ENCODE results near the gene POLA2.
"Not testable (repeated sequence)": the region's sequence is repeated elsewhere in the genome, so short reads cannot be mapped to it uniquely, and the experiment has no call there.

The POLA2 gene, protein sequence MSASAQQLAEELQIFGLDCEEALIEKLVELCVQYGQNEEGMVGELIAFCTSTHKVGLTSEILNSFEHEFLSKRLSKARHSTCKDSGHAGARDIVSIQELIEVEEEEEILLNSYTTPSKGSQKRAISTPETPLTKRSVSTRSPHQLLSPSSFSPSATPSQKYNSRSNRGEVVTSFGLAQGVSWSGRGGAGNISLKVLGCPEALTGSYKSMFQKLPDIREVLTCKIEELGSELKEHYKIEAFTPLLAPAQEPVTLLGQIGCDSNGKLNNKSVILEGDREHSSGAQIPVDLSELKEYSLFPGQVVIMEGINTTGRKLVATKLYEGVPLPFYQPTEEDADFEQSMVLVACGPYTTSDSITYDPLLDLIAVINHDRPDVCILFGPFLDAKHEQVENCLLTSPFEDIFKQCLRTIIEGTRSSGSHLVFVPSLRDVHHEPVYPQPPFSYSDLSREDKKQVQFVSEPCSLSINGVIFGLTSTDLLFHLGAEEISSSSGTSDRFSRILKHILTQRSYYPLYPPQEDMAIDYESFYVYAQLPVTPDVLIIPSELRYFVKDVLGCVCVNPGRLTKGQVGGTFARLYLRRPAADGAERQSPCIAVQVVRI

DNA sequence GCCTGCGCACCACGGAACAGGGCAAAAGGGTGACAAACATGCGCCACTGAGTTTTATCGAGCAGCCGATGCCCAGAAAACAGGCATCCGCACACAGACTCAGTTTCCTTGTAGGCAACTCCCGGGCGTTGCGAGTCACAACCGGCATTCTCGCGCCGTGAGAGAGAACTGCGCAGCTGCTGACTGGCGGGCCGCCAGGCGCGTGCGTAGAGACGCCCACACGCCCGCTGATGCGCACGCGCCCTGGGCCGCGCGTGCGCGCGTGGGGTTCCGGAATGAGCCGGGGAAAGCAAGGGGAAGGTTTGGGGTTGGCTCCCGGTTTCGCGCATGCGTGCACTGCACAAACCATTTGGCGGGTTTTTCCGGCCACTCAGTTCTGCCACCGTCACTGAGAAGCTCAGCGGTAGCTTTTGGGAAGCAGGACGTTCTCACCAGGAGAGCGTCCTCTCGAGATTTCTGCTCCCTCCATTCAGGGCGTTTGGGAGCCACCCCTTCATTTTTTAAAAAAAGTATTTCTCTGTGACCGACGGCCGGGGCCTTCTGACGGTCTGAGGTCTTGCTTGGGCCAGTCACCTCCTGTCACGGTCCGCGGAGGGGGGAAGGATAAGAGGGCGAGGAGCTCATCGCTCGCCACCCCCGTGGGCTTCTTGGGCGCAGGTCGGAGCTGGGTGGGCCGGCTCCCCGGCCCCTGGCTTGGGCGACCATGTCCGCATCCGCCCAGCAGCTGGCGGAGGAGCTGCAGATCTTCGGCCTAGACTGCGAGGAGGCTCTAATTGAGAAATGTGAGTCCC, at the start of gene POLA2:
POLA2 (plus strand) TSS at position 372 of the 790 bp plus-strand sequence; CDS start at position 703, 331 bp downstream.
- peak; percentile 87 for DNase-seq (ENCODE audit: low read depth)

DNA sequence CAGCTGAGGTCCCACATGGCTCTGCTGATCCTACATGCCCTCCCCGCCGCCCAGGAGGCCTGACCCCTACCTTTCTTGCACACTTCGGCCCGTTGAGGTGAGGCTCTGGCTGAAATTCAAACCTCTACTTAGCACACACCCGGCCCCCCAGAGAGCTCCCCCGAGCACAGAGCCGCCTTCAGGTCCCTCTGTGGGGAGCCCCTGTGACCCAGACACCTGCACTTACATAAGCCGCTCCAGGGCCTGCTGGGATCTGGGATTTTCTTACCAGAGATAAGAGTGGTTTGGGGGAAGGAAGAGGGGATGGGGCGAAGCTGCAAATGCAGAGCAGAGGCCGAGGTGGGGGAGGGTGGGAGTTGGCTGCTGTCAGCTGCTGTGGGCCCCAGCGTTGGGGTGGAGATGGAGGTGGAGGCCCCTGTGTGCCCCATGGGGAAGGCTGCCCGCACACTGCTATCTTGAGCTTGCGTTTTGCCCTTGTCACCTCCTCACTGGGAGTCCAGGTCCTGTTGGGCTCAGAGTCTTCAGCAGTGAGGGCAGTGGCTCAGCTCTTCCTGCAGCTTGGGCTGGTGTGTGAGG, 49.4 kb upstream of the POLA2 start:
- DNase-seq (ENCODE audit: low read depth), result no peak

DNA sequence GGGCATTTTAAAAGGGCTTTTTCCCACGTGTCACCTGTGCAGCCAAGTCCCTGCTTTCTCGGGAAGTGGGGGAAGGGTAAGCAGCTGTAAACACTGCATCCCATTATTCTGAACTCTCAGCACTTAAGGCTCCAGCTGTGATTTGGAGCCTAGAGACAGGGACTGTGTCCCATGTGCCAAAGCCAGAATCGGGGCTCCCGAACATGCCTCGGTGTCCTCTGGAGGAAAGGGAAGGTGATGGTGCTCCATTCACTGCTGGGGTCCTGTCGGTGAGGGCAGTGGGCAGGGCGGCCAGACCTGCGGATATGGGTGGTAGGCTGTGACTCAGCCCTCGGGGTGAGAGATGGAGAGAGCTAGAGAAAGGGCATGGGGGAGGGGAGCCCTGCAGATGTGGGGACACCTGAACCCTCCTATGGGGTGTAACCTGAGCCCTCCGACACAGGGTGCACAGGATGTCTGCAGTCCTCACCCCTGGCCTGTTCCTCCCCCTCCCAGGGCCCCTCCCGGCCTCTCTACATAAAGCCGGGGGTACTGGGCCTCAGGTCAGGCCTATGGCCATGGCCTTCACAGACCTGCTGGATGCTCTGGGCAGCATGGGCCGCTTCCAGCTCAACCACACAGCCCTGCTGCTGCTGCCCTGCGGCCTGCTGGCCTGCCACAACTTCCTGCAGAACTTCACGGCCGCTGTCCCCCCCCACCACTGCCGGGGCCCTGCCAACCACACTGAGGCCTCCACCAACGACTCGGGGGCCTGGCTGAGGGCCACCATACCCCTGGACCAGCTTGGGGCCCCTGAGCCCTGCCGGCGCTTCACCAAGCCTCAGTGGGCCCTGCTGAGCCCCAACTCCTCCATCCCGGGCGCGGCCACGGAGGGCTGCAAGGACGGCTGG, 48.2 kb upstream of the POLA2 start:
- no peak for DNase-seq (ENCODE audit: low read depth)

DNA sequence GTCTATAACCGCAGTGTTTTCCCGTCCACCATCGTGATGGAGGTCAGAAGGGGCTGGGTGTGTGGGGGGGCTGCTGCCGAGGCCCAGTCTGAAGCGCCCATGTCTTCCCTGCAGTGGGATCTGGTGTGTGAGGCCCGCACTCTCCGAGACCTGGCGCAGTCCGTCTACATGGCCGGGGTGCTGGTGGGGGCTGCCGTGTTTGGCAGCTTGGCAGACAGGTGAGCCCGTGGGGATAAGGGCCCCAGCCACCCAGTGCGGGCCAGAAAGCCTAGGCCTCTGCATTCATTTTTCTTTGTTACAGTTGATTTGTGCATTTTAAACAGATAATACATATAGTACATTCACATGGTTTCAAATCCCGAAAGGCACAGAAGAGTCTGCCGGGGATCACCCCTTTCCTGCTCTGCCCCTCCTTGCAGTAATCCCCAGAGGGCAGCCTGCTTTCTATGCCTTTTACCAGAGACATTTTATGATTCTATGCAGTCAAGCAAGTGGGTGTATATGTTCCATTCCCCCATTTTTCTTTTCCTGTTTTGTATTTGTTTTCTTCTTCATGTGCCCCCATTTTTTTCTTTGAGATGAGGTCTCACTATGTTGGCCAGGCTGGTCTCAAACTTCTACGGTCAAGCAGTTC, 47.4 kb upstream of the POLA2 start:
- DNase-seq (ENCODE audit: low read depth), result no peak

DNA sequence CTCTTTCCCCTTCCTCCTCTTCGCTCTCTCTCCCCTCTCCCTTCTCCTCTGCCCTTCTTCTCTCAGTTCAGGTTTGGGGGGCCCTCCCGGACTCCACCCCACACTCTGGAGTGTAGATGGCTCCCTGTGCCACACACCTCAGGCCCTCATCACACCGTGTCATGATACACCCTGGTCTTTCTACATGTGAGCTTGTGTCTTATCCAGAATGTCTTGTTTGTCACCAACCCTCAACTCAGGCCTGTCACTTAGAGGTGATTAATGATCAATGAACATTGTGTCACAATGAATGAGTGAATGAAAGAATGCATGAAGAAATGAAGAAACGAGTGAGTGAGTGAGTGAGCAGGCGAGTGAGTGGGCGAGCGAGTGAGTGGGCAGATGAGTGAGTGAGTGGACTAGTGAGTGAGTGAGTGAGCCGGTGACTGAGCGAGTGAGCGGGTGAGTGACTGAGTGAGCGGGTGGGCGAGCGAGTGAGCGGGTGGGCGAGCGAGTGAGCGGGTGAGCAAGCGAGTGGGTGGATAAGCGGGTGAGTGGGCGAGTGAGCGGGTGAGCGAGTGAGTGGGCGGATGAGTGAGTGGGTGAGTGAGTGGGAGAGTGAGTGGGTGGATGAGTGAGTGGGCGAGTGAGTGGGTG, 46.2 kb upstream of the POLA2 start:
- no peak for DNase-seq (ENCODE audit: low read depth)

DNA sequence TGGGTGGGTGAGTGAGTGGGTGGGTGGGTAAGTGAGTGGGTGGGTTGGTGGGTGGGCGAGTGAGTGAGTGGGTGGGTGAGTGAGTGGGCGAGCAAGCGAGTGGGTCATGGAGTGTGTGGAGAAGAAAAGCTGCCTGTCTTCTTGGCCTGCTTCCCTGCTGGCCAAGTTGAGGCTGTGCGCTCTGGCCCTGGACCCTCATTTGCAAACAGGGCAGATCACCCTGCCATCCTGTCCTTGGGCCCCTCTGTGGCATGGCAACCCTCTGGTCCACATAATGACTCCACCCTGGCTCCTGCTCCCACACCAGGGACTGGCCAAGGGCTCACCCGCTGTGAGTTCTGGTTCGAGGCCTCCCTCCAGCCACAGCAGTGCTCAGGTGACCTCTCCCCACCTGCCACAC, 44.9 kb upstream of the POLA2 start:
- DNase-seq (ENCODE audit: low read depth), result no peak

DNA sequence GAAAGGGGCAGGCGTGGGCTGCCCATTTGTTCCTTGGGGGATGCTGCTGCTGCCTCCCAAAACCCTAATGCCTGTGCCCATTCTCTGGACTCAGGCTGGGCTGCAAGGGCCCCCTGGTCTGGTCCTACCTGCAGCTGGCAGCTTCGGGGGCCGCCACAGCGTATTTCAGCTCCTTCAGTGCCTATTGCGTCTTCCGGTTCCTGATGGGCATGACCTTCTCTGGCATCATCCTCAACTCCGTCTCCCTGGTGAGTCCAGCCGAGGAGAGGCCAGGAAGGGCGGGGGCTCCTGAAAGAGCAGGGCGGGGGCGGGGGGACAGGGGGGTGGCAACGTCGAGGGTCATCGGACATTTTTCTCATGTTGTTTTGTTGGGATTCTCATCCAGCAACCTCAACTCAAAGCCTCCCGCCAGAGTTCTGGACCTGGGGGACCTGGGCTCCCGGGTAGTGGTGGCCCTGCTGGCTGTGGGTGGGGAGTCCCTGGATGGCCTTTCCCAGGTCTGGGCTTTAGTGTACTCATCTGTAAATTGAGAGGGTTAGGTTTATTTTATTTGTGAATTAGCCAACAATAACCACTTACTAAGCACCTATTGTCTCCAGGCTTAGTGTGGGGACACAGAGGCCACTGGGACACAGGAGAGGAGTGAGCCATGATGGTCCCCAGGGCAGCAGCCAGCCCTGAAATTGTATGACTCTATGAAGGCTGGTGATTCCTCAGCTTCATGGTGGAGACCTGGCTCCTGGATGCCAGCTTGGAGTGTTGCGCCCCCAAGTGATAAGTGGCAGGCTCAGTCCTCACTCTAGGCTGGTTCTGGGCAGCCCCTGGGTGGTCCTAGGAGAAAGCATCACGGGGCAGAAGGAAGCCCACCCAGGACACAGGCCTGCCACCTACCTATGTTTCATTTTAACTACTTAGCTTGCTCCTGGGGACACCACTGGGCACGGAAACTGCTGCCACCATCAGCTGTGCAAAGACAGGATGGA, 44.0 kb upstream of the POLA2 start:
- DNase-seq (ENCODE audit: low read depth), result no peak

DNA sequence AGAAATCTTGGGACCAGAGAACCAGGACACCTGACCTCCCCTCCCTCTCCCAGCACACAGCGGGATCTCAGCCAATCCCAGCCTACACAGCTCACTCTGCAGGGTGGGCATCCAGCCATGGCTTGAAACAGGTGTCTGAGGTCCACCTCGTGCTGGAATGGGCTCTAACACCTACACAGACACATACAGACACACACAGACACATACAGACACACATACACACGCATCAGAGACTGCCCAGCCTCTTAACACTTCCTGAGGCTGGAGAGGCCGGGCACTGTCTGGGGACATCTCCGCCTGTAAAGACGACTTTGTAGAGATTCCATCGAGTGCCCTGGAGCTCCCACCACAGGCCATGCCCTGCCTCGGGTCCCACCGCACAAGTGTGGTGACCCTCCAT, 43.3 kb upstream of the POLA2 start:
- DNase-seq (ENCODE audit: low read depth), result no peak

DNA sequence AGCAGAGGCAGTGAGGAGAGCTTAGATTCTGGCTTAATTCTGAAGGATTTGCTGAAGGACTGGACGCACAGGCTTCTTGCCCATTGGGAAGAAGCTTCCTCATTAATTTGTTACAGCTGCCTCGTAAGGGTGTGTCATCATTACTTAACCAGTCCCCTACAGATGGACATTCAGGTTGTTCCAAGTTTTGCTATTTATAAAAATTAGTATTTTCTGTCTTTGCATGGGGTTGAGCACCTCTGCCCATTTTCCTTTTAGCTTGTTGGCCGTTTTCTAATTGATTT, 41.9 kb upstream of the POLA2 start:
- no peak for DNase-seq (ENCODE audit: low read depth)

DNA sequence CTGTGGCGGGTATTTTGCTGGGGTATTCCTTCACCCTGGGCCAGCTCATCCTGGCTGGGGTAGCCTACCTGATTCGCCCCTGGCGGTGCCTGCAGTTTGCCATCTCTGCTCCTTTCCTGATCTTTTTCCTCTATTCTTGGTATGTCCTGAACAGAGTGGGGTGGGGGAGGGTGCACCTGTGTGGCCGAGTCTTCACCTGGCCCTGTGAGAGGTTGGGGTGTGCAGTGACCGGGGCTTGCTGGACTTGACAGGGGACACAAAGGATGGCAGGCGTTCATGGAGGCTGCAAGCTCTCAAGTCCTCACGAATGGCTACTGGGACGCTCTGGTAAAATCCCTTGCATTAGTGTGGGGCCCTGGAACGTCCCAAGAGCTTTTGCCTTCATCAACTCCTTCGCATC, 40.7 kb upstream of the POLA2 start:
- no peak for DNase-seq (ENCODE audit: low read depth)

DNA sequence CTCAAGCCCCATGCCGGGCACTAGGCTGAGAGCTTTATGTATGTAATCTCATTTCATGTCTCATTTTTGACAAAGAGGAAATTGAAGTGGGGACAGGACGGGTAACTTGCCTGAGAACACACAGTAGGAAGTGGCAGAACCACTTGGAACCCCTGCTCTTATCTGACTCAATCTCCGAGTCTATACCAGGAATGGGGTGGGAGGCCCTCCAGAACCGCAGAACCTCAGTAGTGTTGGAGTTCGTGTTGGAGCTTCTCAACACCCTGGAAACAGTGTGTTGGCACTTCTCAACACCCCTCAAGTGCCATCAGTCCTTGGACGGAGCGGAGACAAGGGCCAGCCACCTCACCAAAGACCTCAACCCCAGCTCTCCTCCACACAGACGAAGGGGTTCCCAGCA, 38.8 kb upstream of the POLA2 start:
- no peak for DNase-seq (ENCODE audit: low read depth)

DNA sequence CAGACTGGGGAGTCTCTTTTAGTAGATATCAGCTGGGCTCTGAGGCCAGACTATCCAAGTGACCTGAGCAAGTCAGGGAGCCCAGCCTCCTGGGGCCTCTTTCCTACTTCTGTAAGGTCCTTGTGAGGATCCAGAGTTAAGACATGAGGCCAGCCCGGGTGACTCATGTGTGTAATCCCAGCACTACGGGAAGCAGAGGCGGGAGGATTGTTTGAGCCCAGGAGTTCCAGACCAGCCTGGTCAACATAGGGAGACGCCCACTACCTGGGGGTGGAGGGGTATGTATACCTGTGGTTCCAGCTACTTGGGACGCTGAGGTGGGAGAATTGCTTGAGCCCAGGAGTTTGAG, 36.9 kb upstream of the POLA2 start:
- DNase-seq (ENCODE audit: low read depth), result no peak

DNA sequence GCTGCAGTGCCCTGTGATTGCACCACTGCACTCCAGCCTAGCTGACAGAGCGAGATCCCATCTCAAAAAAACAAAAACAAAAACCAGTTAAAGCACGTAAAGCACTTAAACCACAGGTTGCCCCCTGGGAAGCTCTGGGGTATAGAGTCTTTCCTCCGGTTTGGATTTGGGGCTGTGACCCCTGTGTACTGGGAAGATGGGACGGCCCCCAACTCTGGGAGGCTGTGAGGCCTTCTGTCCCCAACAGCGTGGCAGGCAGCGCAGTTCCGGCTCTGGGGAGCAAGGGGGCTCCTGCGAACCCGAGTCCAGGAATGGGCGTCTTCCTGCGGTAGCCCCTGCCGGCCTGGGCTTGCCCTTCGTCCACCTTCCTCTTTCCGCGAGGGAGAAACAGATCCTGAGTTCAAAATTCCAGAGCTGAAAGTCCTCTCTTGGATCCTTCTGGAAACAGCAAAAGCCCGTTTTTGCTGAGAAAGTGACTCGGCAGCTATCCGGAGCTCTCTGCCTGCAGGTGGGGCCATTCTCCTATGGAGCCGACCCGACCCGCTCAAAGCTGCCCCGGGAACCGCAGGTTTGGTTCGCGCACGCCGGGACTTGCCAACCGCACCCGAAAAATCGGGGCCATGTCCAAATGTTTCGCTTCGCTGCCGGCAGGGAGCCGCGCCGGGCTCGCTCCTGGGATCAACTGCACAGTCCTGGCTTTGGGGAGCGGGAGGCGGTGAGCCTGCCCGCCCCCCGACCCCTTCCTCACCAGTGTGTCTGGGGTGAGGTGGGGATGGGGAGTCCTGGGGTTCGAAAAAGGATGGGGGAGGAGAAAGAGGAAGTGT, 36.3 kb upstream of the POLA2 start:
- peak; percentile 28 for DNase-seq (ENCODE audit: low read depth)

DNA sequence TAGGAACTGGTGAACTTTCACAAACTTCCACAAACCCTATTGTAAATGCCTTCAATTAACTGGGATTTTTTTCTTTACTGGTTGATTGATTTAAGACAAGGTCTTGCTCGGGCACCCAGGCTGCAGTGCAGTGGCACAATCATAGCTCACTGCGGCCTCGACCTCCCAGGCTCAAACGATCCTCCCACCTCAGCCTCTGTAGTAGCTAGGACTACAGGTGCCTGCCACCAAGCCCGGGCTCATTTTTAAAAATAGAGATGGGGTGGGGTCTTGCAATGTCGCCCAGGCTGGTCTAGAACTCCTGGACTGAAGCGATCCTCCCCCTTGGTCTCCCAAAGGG, 35.7 kb upstream of the POLA2 start:
- DNase-seq (ENCODE audit: low read depth), result no peak

DNA sequence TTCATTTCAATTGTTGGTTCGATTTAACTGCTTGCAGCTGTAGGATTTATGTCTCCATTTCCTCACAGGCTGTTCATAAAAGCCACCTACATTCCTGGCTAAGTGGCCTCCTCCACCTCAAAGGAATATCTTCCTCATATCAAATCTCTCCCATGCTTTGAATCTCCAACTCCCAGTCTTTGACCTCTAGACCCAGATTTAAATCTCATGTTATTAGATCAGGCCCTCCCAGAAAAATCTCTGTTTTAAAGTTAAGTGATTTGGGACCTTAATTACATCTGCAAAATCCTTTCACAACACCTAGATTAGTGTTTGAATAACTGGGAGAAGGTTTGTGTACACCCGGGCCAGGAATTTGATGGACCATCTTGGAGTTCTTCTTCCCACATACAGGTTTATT, 33.9 kb upstream of the POLA2 start:
- DNase-seq (ENCODE audit: low read depth), result no peak

DNA sequence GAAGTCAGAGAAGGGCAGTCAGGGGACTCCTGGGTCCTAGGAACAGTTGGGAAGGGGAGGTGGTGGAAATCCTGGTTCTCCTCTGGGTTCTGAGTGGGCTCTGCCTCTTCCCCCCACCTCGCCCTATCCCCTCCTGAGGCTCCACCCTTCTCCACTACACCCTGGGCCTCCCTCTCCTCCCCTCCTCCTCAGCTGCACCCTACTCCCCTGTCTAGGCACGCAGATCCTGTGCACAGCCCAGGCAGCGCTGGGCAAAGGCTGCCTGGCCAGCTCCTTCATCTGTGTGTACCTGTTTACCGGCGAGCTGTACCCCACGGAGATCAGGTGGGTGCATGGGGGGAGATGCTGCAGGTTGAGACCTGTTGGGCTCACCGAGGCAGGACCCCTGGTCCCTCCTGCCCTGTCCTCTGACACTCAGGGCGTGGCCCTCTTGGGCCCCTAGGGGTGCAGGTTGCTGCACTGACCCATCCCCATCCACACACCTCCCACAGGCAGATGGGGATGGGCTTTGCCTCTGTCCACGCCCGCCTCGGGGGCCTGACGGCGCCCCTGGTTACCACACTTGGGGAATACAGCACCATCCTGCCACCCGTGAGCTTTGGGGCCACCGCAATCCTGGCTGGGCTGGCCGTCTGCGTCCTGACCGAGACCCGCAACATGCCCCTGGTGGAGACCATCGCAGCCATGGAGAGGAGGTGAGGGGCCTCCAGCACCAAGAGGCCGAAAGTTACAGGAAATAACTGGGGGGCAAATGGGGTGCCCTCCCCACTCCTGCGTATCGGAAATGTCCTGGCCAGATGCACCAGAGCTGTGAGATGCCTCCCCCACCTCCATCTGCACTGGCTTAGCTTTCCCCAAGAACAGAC, 25.3 kb upstream of the POLA2 start:
- no peak for DNase-seq (ENCODE audit: low read depth)

DNA sequence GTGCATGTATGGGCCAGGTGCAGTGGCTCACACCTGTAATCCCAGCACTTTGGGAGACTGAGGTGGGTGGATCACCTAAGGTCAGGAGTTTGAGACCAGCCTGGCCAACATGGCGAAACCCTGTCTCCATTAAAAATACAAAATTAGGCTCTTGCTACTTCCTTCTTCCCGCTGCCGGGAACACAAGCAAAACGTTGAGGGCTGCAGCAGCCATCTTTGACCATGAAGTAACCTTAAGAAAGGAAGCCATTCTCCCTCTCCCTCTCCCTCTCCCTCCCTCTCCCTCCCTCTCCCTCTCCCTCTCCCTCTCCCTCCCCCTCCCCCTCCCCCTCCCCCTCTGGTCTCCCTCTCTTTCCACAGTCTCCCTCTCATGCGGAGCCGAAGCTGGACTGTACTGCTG, 23.5 kb upstream of the POLA2 start:
- DNase-seq (ENCODE audit: low read depth), result not testable (repeated sequence)

DNA sequence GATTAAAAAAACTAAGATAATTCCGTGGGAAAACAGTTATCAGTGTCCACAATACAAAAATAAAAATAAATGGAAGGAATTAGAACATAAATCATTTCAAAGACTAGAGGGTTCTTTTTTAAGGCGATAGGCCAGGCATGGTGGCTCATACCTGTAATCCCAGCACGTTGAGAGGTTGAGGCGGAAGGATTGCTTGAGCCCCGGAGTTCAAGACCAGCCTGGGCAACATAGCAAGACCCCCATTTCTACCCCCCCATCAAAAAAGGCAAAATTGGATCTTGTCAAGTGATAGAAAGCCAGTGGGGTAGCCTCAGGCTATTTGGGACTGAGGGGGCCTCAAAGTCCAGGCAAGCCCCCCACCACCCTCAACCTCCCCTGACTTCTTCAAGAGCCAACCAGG, 20.6 kb upstream of the POLA2 start:
- no peak for DNase-seq (ENCODE audit: low read depth)

Data from stimulated activated CD8-positive, alpha-beta memory T cell treated with anti-CD3 and anti-CD28 coated beads, Interleukin-15, amount 100 ng/mL, for 1 hour (primary cell).